Neutrophil (primary cell): Measurements from ENCODE around the gene CRADD.

ENCODE experiments used
- H3K27ac ChIP-seq: fragments of 200-600 bp; sonication (generic); 2 replicates; pipeline ENCODE4 v1.5.1; 2016; ENCODE audit warnings: mild to moderate bottlenecking, moderate library complexity
- H3K27me3 ChIP-seq: fragments of 200-600 bp; sonication (generic); 2 replicates; pipeline ENCODE4 v1.6.0; 2016; ENCODE audit warnings: mild to moderate bottlenecking
- H3K36me3 ChIP-seq: fragments of 200-600 bp; sonication (generic); 2 replicates; pipeline ENCODE4 v1.5.1; 2017
- H3K4me1 ChIP-seq, 2 experiments: fragments of 200-600 bp in 1 of 2; sonication (generic) in 1 of 2; 1 replicate in 1 of 2; 2 replicates in 1 of 2; pipeline versions ENCODE4 v1.5.1 to v1.6.1; 2013 to 2016; ENCODE audit warnings: low read depth in 1 of 2, low read length in 1 of 2, mild to moderate bottlenecking in 1 of 2, moderate library complexity in 1 of 2; ENCODE audit not compliant: control insufficient read depth in 1 of 2, insufficient read depth in 1 of 2
- H3K4me3 ChIP-seq, 2 experiments: fragments of 200-600 bp in 1 of 2; sonication (generic) in 1 of 2; 1 replicate in 1 of 2; 2 replicates in 1 of 2; pipeline ENCODE4 v1.5.1; 2013 to 2016; ENCODE audit warnings: low read depth in 1 of 2, low read length in 1 of 2, mild to moderate bottlenecking in 1 of 2, moderate library complexity in 1 of 2
- H3K9me3 ChIP-seq: fragments of 200-600 bp; sonication (generic); 2 replicates; pipeline ENCODE4 v1.5.1; 2016
- TF ChIP-seq, protein P1 (sequence below): fragments of 200-600 bp; sonication (generic); IDR thresholded peaks from 2 replicates; pipeline ENCODE4 v1.5.1; 2016; ENCODE audit warnings: antibody characterized with exemption

The CRADD gene

DNA sequence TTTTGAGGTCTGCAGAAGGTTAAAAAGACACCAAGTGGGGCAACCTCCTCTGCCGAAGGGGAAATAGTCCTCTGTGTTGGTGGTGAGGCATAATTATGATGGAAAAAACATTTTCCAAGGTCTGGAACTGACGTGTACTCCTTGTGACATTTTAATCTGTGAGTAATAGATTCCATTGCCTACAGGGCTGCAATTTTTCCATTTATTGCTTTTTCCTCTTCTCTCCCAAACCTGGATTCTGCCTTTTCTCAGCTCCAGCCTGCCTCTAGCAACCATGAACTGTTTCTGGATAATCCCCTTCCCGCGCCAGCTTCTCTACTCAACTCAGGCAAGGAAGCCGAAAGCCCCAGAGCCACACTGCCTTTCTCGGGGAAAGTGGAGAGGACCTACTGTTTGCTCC, 241.1 kb downstream of the CRADD start:
- Histone ChIP-seq H3K4me3 (no peak overlapping the region), H3K4me1 (no peaks in the 10 kb centered on the region), H3K27me3 (no peaks in the 10 kb centered on the region), H3K27ac (no peak overlapping the region), H3K36me3 (no peaks in the 10 kb centered on the region), H3K9me3 (no peaks in the 10 kb centered on the region)
- TF ChIP-seq, protein P1, sequence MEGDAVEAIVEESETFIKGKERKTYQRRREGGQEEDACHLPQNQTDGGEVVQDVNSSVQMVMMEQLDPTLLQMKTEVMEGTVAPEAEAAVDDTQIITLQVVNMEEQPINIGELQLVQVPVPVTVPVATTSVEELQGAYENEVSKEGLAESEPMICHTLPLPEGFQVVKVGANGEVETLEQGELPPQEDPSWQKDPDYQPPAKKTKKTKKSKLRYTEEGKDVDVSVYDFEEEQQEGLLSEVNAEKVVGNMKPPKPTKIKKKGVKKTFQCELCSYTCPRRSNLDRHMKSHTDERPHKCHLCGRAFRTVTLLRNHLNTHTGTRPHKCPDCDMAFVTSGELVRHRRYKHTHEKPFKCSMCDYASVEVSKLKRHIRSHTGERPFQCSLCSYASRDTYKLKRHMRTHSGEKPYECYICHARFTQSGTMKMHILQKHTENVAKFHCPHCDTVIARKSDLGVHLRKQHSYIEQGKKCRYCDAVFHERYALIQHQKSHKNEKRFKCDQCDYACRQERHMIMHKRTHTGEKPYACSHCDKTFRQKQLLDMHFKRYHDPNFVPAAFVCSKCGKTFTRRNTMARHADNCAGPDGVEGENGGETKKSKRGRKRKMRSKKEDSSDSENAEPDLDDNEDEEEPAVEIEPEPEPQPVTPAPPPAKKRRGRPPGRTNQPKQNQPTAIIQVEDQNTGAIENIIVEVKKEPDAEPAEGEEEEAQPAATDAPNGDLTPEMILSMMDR, result no peak

DNA sequence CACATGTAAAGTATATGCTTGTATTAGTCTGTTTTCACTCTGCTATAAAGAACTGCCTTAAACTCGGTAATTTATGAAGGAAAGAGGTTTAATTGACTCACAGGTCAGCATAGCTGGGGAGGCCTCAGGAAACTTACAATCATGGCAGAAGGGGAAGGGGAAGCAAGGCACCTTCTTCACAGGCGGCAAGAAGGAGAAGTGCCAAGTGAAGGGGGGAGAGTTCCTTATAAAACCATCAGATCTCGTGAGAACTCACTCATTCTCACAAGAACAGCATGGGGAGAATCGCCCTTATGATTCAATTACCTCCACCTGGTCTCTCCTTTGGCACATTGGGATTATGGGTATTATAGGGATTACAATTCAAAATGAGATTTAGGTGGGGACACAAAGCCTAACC, 241.7 kb downstream of the CRADD start:
- no peaks in the 10 kb centered on the region for H3K36me3 ChIP-seq
- H3K4me1 ChIP-seq, result no peaks in the 10 kb centered on the region
- TF ChIP-seq, protein P1, result no peak
- H3K4me3 ChIP-seq, result no peak overlapping the region
- H3K27ac ChIP-seq, result no peak overlapping the region
- H3K9me3 ChIP-seq, result no peaks in the 10 kb centered on the region
- H3K27me3 ChIP-seq, result no peaks in the 10 kb centered on the region

DNA sequence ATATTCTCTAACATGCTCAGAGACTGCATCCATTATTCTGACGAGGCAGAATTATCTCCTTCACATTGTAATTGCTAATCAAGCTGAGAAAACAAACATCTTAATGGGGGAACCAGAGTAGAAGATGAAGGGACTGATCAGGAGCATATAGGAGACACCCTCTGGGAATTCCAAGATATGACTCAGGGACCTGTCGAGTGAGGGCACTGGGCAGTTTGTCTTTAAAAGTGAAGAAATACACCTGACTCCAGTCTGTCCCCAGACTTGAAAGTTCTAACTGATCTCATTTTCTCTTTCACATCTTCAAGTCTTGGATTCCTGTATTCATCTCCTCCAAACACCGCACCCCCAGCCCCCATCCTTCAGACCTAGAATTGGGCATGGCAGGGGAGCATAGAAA, 244.3 kb downstream of the CRADD start:
- no peaks in the 10 kb centered on the region for H3K36me3 ChIP-seq
- no peaks in the 10 kb centered on the region for H3K4me1 ChIP-seq
- H3K4me3 ChIP-seq, result no peak overlapping the region
- H3K27me3 ChIP-seq, result no peaks in the 10 kb centered on the region
- no peaks in the 10 kb centered on the region for H3K9me3 ChIP-seq
- H3K27ac ChIP-seq, result no peak overlapping the region
- TF ChIP-seq, protein P1, result no peak

DNA sequence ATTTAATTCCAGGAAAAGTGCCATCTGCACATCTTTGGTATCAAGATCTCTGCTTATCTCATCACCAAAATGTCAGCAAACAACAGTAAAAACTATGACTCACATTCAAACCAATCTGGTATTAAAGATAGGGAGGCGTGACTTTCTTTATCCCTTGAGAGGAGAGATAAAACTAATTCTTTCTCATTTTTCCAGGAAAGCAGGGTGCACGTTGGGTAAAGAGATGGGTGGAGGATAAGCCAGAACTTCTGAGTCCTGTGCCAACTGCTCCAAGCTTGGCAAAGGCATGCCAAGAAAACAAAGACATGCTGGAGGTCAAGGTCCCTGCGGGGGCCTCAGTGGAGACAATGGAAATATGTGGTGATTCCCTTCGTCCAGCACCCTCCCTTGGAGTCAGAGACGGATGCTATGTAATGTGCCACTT, 245.4 kb downstream of the CRADD start:
- Histone ChIP-seq H3K9me3 (no peaks in the 10 kb centered on the region), H3K4me3 (no peak overlapping the region)

DNA sequence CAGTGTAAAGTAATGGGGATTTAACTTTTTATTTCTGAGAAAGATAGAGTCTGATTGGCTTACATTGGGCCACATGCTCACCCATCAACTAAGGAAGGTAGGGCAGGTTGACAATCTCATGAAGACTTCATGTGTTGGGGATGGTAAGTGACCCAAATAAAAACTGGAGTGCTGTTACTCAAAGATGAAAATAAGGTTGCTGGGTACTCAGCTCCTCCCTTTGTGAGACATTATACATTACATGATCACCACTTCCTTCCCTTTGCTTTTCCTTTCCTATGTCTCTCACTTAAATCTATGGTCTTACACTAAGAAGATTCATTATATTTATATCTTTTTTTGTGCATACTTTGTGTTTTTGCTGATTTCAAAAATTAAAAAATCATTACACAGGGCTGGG, 247.2 kb downstream of the CRADD start:
- Histone ChIP-seq H3K4me1 (no peaks in the 10 kb centered on the region), H3K36me3 (no peaks in the 10 kb centered on the region), H3K27me3 (no peaks in the 10 kb centered on the region), H3K4me3 (no peak overlapping the region), H3K9me3 (no peaks in the 10 kb centered on the region), H3K27ac (no peak overlapping the region)
- TF ChIP-seq, protein P1, result no peak

More for the DNA sequence above, 245.4 kb downstream of the CRADD start:
- Histone ChIP-seq H3K36me3 (no peaks in the 10 kb centered on the region), H3K27me3 (no peaks in the 10 kb centered on the region), H3K4me1 (no peaks in the 10 kb centered on the region), H3K27ac (no peak overlapping the region)
- TF ChIP-seq, protein P1, result no peak
